Endometrial microvascular endothelial cells (primary cell): ENCODE results near the gene GDF7. TPM values are rescaled to one million over a fixed set of nuclear protein-coding genes. Genes with fewer than 3 reads are reported as not detected.

ENCODE experiments used
- in situ Hi-C: cut with HindIII; loops from 2 replicates; pipeline ENCODE4 v1.10.0; 2017; ENCODE audit warnings: low sequenced_read_pairs, low pct_unique_long_range_greater_than_20kb; ENCODE audit errors: inconsistent ontology term
- total RNA-seq: library from RNA; depleted of rRNA; stranded (reverse); fragments of >200 nt; gene quantifications from one replicate; pipeline ENCODE4 v1.2.3, GENCODE V29; 2015; ENCODE audit errors: inconsistent ontology term

The GDF7 gene
- total RNA-seq, 1 donor from 2014 or later: 0.09 TPM

GRCh38 chr2:20652673-20653575 lies 14.0 kb upstream of the GDF7 start:
- in situ Hi-C loops: no loop called here

GRCh38 chr2:20653695-20654534 lies 13.0 kb upstream of the GDF7 start:
- in situ Hi-C loops: no loop called here

GRCh38 chr2:20654535-20654813 lies 12.5 kb upstream of the GDF7 start:
- in situ Hi-C loops: no loop called here

- in situ Hi-C loops: no loop called here
These were observed 10.4 kb upstream of the GDF7 start for GRCh38 chr2:20656561-20656960.

- in situ Hi-C loops: no loop called here
These were observed 9.3 kb upstream of the GDF7 start for GRCh38 chr2:20657522-20658235.

- in situ Hi-C loops: no loop called here
These were observed 6.2 kb upstream of the GDF7 start for GRCh38 chr2:20660506-20661420.

GRCh38 chr2:20661421-20662307 lies 5.3 kb upstream of the GDF7 start:
- in situ Hi-C loops: no loop called here

- in situ Hi-C loops: no loop called here
These were observed 4.5 kb upstream of the GDF7 start for GRCh38 chr2:20662308-20662937.

GRCh38 chr2:20663196-20664070 lies 3.5 kb upstream of the GDF7 start:
- in situ Hi-C loops: no loop called here

GRCh38 chr2:20664071-20664390 lies 2.9 kb upstream of the GDF7 start:
- in situ Hi-C loops: no loop called here

- in situ Hi-C loops: no loop called here
These were observed 2.3 kb upstream of the GDF7 start for GRCh38 chr2:20664431-20665242.

- in situ Hi-C loops: no loop called here
These were observed 1.5 kb upstream of the GDF7 start for GRCh38 chr2:20665243-20666004.

- in situ Hi-C loops: no loop called here
These were observed 990 bp upstream of the GDF7 start for GRCh38 chr2:20666005-20666303.

GRCh38 chr2:20667151-20667530 lies 197 bp downstream of the GDF7 start:
- in situ Hi-C loops: no loop called here
